CD4-positive, alpha-beta T cell (primary cell): ENCODE results near the gene IGSF23. TPM values are rescaled to one million over a fixed set of nuclear protein-coding genes. Genes with fewer than 3 reads are reported as not detected.

ENCODE experiments used
- ATAC-seq: fragments of 200-7000 bp; cut with Tn5 transposase; one replicate; pipeline ENCODE4 v1.10.0; 2022; ENCODE audit warnings: mild to moderate bottlenecking; ENCODE audit not compliant: poor library complexity
- CTCF ChIA-PET: fragments of 350-600 bp; sonication (Branson Sonifier 250); formaldehyde crosslinking; loops from one replicate; lab custom pipeline; 2021; ENCODE audit warnings: antibody characterized with exemption, inconsistent platforms; lab: Charles Lee
- POLR2A ChIA-PET: fragments of 350-600 bp; sonication (Branson Sonifier 250); formaldehyde crosslinking; loops from one replicate; lab custom pipeline; 2021; ENCODE audit warnings: antibody characterized with exemption, inconsistent platforms; lab: Charles Lee
- DNase-seq, 14 experiments: peaks; one replicate each; pipeline ENCODE4 v3.0.0-alpha.2; 2013 to 2020; ENCODE audit warnings: mixed read lengths in 2 of 14
- H3K27ac ChIP-seq, 2 donors: one replicate each; pipeline versions ENCODE4 v1.5.1 to v1.7.0; 2013; ENCODE audit warnings: low read length in 2 of 2, low read depth in 1 of 2, mild to moderate bottlenecking in 1 of 2
- H3K27me3 ChIP-seq, 2 experiments: 1 replicate in 1 of 2; 2 replicates in 1 of 2; pipeline versions ENCODE4 v1.6.1 to v1.7.0; 2013; ENCODE audit warnings: low read length in 2 of 2, control low read depth in 1 of 2, mild to moderate bottlenecking in 1 of 2, moderate library complexity in 1 of 2; ENCODE audit not compliant: insufficient read depth in 2 of 2, control insufficient read depth in 1 of 2
- H3K36me3 ChIP-seq: one replicate; pipeline ENCODE4 v1.6.1; 2013; ENCODE audit warnings: low read length, control low read depth; ENCODE audit not compliant: insufficient read depth
- H3K4me1 ChIP-seq: one replicate; pipeline ENCODE4 v1.6.1; 2013; ENCODE audit warnings: low read length, control low read depth; ENCODE audit not compliant: insufficient read depth
- H3K4me3 ChIP-seq: one replicate; pipeline ENCODE4 v1.5.1; 2013; ENCODE audit warnings: mild to moderate bottlenecking, low read length, moderate library complexity
- H3K9me3 ChIP-seq, 2 experiments: 1 replicate in 1 of 2; 2 replicates in 1 of 2; pipeline versions ENCODE4 v1.6.1 to v1.7.0; 2013; ENCODE audit warnings: low read length in 2 of 2, mild to moderate bottlenecking in 2 of 2, control low read depth in 1 of 2, moderate library complexity in 1 of 2; ENCODE audit not compliant: control insufficient read depth in 1 of 2, insufficient read depth in 1 of 2
- H3K27ac Mint-ChIP-seq: one replicate; pipeline ENCODE4 v1.8.0; 2020; ENCODE audit warnings: mixed read lengths
- H3K27me3 Mint-ChIP-seq: one replicate; pipeline ENCODE4 v1.8.0; 2021; ENCODE audit warnings: mixed read lengths
- H3K36me3 Mint-ChIP-seq: one replicate; pipeline ENCODE4 v1.8.0; 2021; ENCODE audit warnings: low read depth, mixed read lengths
- H3K4me1 Mint-ChIP-seq: one replicate; pipeline ENCODE4 v1.8.0; 2021; ENCODE audit warnings: low read depth, mixed read lengths
- H3K4me3 Mint-ChIP-seq: one replicate; pipeline ENCODE4 v1.8.0; 2020; ENCODE audit warnings: mild to moderate bottlenecking, mixed read lengths
- H3K9me3 Mint-ChIP-seq: one replicate; pipeline ENCODE4 v1.8.0; 2020; ENCODE audit warnings: mixed read lengths
- CTCF ChIP-seq: fragments of 200-600 bp; IDR thresholded peaks from one replicate; pipeline ENCODE4 v1.8.0; 2022; ENCODE audit warnings: antibody characterized with exemption, mild to moderate bottlenecking
- intact Hi-C, 2 experiments: fragments of 100-400 bp; cut with DNase I in 1 of 2; cut with micrococcal nuclease in 1 of 2; formaldehyde crosslinking; loops; one replicate each; pipeline versions ENCODE4 v1.15.1 to v1.9.0; 2023 to 2025; cut with DNase I, micrococcal nuclease
- total RNA-seq, 174 experiments: library from RNA in 2 of 174; stranded (reverse) in 2 of 174; gene quantifications; one replicate each; pipeline ENCODE4 v1.2.3 and lab custom pipeline; 2021 to 2026

IGSF23 gene
- total RNA-seq, 2 experiments from 2014 or later = not detected

- Mint-ChIP-seq H3K4me3 (no peak overlapping the region), H3K36me3 (no peaks in the 10 kb centered on the region), H3K4me1 (no peaks in the 10 kb centered on the region), H3K27me3 (peaks cover 25% of the 10 kb centered on the region), H3K27ac (no peak overlapping the region), H3K9me3 (peaks cover 5% of the 10 kb centered on the region)
- Histone ChIP-seq H3K27ac (no peak overlapping the region), H3K36me3 (no peaks in the 10 kb centered on the region), H3K9me3 (peaks cover 6 to 20% of the 10 kb centered on the region in 2 experiments), H3K27me3 (peaks cover 3 to 4% of the 10 kb centered on the region in 2 experiments), H3K4me3 (no peak overlapping the region), H3K4me1 (no peaks in the 10 kb centered on the region)
- intact Hi-C loops = no loop called here
- ATAC-seq = no peak
- CTCF ChIA-PET = no interaction called here
- no peak for TF ChIP-seq CTCF
- POLR2A ChIA-PET = no interaction called here
- DNase-seq = no peak
Measured at GRCh38 chr19:44598355-44598754, 15.0 kb upstream of the IGSF23 start.

GRCh38 chr19:44598880-44599279, 14.5 kb upstream of the IGSF23 start:
- Histone ChIP-seq H3K4me1 (no peaks in the 10 kb centered on the region), H3K27me3 (peaks cover 3 to 4% of the 10 kb centered on the region in 2 experiments), H3K9me3 (peaks cover 6 to 20% of the 10 kb centered on the region in 2 experiments), H3K27ac (no peak overlapping the region), H3K4me3 (no peak overlapping the region), H3K36me3 (no peaks in the 10 kb centered on the region)
- no peak for DNase-seq
- no peaks in the 10 kb centered on the region for H3K4me1 Mint-ChIP-seq
- ATAC-seq = no peak
- TF ChIP-seq CTCF = no peak
- no peak overlapping the region for H3K4me3 Mint-ChIP-seq
- H3K27me3 Mint-ChIP-seq = peaks cover 25% of the 10 kb centered on the region
- H3K36me3 Mint-ChIP-seq = no peaks in the 10 kb centered on the region
- CTCF ChIA-PET = no interaction called here
- intact Hi-C loops = no loop called here
- peaks cover 5% of the 10 kb centered on the region for H3K9me3 Mint-ChIP-seq
- H3K27ac Mint-ChIP-seq = no peak overlapping the region
- POLR2A ChIA-PET = no interaction called here

GRCh38 chr19:44600466-44600865, 12.9 kb upstream of the IGSF23 start:
- no peak overlapping the region for H3K4me3 ChIP-seq
- H3K27ac ChIP-seq = no peak overlapping the region
- CTCF ChIA-PET = no interaction called here

More at GRCh38 chr19:44600466-44600865, 12.9 kb upstream of the IGSF23 start:
- intact Hi-C loops = no loop called here
- H3K9me3 ChIP-seq = peaks cover 6 to 20% of the 10 kb centered on the region in 2 experiments
- POLR2A ChIA-PET = no interaction called here
- peaks cover 3 to 4% of the 10 kb centered on the region in 2 experiments for H3K27me3 ChIP-seq
- no peak overlapping the region for H3K27ac Mint-ChIP-seq
- no peaks in the 10 kb centered on the region for H3K4me1 Mint-ChIP-seq
- peaks cover 20% of the 10 kb centered on the region for H3K27me3 Mint-ChIP-seq
- no peaks in the 10 kb centered on the region for H3K36me3 Mint-ChIP-seq
- ATAC-seq = no peak
- no peak for TF ChIP-seq CTCF
- peaks cover 5% of the 10 kb centered on the region for H3K9me3 Mint-ChIP-seq
- H3K4me3 Mint-ChIP-seq = no peak overlapping the region
- no peaks in the 10 kb centered on the region for H3K4me1 ChIP-seq
- H3K36me3 ChIP-seq = no peaks in the 10 kb centered on the region
- no peak for DNase-seq
